ENCODE results near the gene LRRFIP1. TPM values are rescaled to one million over a fixed set of nuclear protein-coding genes. Genes with fewer than 3 reads are reported as not detected.
A peak's percentile ranks its signal among the peaks of the same experiment; 100 is the strongest.

Gene LRRFIP1
- polyA plus RNA-seq, 2 donors = 58.9 to 69.5 TPM

GRCh38 chr2:237617587-237617982 is 9.8 kb upstream of the LRRFIP1 start:
- H3K27me3 ChIP-seq (ENCODE audit: control insufficient read depth in 1 of 2, insufficient read depth in 2 of 2, low read length in 2 of 2) = no peaks in the 10 kb centered on the region
- 63 to 64% methylated on average over 4 of the region's 4 CpGs for WGBS, 2 donors
- peak overlapping the region; percentile 48 to 59 for H3K27ac ChIP-seq (ENCODE audit: low read depth in 2 of 2, low read length in 1 of 2)
- peaks cover 0 to 4% of the 10 kb centered on the region in 2 donors for H3K4me1 ChIP-seq (ENCODE audit: control insufficient read depth in 2 of 2, insufficient read depth in 2 of 2, low read length in 1 of 2)
- H3K4me3 ChIP-seq (ENCODE audit: low read depth in 1 of 2, low read length in 2 of 2) = no peak overlapping the region
- H3K9me3 ChIP-seq (ENCODE audit: control insufficient read depth in 2 of 2, insufficient read depth in 1 of 2, low read depth in 1 of 2, low read length in 1 of 2) = no peaks in the 10 kb centered on the region
- no peaks in the 10 kb centered on the region for H3K36me3 ChIP-seq (ENCODE audit: control insufficient read depth in 2 of 2, insufficient read depth in 2 of 2, low read length in 1 of 2)

- WGBS, 2 donors = 72 to 83% methylated on average over 2 of the region's 2 CpGs
- H3K27me3 ChIP-seq (ENCODE audit: control insufficient read depth in 1 of 2, insufficient read depth in 2 of 2, low read length in 2 of 2) = no peaks in the 10 kb centered on the region
- no peak overlapping the region for H3K27ac ChIP-seq (ENCODE audit: low read depth in 2 of 2, low read length in 1 of 2)
- H3K4me1 ChIP-seq (ENCODE audit: control insufficient read depth in 2 of 2, insufficient read depth in 2 of 2, low read length in 1 of 2) = peaks cover 0 to 4% of the 10 kb centered on the region in 2 donors
- no peak overlapping the region for H3K4me3 ChIP-seq (ENCODE audit: low read depth in 1 of 2, low read length in 2 of 2)
- H3K9me3 ChIP-seq (ENCODE audit: control insufficient read depth in 2 of 2, insufficient read depth in 1 of 2, low read depth in 1 of 2, low read length in 1 of 2) = no peaks in the 10 kb centered on the region
- no peaks in the 10 kb centered on the region for H3K36me3 ChIP-seq (ENCODE audit: control insufficient read depth in 2 of 2, insufficient read depth in 2 of 2, low read length in 1 of 2)
These were observed 8.9 kb upstream of the LRRFIP1 start for GRCh38 chr2:237618449-237618848.

DNA sequence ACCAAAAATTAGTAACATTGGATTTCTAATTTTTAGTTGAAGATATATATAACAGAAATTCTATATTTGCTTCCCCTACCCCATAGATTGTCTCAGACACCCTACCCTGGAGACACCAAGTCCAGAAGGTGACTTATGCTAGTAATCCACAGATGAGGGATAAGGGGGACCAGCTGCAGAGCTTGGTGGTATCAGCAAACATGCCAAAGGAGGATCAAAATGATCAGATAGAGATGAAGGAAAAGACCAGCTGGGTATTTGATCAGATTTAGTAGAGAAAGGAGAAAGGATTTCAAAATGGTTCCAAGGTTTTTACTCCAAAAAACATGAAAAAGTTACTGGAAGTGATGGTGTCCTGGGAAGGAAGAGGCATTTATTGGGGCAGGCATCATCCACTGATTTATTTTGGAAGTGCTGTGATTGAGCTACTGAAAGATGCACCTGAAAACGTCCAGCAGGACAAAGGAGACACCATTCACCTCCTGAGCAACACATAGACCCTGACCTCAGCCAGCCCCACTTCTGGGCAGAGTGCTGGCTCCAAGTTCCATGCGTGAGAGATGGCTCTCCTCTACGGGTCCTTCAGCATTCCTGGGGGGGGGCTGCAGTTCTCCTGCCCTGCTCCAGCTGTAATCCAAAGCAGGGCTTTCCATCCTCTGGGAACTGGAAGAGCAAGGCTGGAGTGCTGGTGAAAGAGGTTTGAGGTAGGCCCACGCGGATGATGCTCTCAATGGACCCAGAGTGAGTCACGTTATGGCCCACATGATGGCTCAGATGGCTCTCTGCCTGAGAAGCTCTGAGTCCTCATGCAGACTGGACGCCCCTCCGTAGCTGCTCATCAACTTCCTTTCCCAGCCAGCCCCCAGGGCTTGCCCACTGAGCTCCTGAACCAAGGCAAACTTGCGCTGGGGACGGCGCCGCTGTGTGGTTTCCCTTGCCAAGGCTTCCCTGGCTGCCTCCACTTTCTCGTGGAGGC is 3.7 kb upstream of the LRRFIP1 start:
- no peak overlapping the region for H3K4me3 ChIP-seq (ENCODE audit: low read depth in 1 of 2, low read length in 2 of 2)
- H3K27ac ChIP-seq (ENCODE audit: low read depth in 2 of 2, low read length in 1 of 2) = no peak overlapping the region
- H3K27me3 ChIP-seq (ENCODE audit: control insufficient read depth in 1 of 2, insufficient read depth in 2 of 2, low read length in 2 of 2) = no peaks in the 10 kb centered on the region
- no peaks in the 10 kb centered on the region for H3K36me3 ChIP-seq (ENCODE audit: control insufficient read depth in 2 of 2, insufficient read depth in 2 of 2, low read length in 1 of 2)
- H3K4me1 ChIP-seq (ENCODE audit: control insufficient read depth in 2 of 2, insufficient read depth in 2 of 2, low read length in 1 of 2) = peaks cover 0 to 5% of the 10 kb centered on the region in 2 donors
- no peaks in the 10 kb centered on the region for H3K9me3 ChIP-seq (ENCODE audit: control insufficient read depth in 2 of 2, insufficient read depth in 1 of 2, low read depth in 1 of 2, low read length in 1 of 2)
- WGBS, 2 donors = 83 to 84% methylated on average over 13 of the region's 13 CpGs

DNA sequence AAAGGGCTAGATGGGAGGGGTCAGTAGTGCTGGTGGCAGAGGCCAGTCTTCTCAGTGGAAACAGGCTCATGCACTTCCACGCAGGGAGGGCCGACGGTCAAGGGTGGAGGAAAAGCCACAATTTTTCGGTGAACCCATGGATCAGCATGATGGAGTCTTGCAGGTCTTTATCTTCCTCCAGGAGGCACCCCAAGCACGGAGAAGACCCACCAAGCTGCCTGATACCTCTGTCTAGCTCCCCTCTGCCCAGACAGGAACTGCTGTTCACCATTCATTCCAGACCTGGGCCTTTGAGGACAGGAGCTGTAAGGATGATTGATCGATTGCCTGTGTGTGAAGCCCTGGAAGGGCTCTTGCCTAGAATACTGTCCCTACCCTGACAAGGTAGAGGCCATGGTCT is 2.8 kb upstream of the LRRFIP1 start:
- Histone ChIP-seq H3K4me3 (ENCODE audit: low read depth in 1 of 2, low read length in 2 of 2) (no peak overlapping the region), H3K27me3 (ENCODE audit: control insufficient read depth in 1 of 2, insufficient read depth in 2 of 2, low read length in 2 of 2) (no peaks in the 10 kb centered on the region), H3K9me3 (ENCODE audit: control insufficient read depth in 2 of 2, insufficient read depth in 1 of 2, low read depth in 1 of 2, low read length in 1 of 2) (no peaks in the 10 kb centered on the region), H3K27ac (ENCODE audit: low read depth in 2 of 2, low read length in 1 of 2) (no peak overlapping the region), H3K36me3 (ENCODE audit: control insufficient read depth in 2 of 2, insufficient read depth in 2 of 2, low read length in 1 of 2) (no peaks in the 10 kb centered on the region), H3K4me1 (ENCODE audit: control insufficient read depth in 2 of 2, insufficient read depth in 2 of 2, low read length in 1 of 2) (peaks cover 0 to 5% of the 10 kb centered on the region in 2 donors)
- WGBS, 2 donors = 90 to 92% methylated on average over 6 of the region's 6 CpGs

- Histone ChIP-seq H3K9me3 (ENCODE audit: control insufficient read depth in 2 of 2, insufficient read depth in 1 of 2, low read depth in 1 of 2, low read length in 1 of 2) (no peaks in the 10 kb centered on the region), H3K4me1 (ENCODE audit: control insufficient read depth in 2 of 2, insufficient read depth in 2 of 2, low read length in 1 of 2) (peaks cover 0 to 5% of the 10 kb centered on the region in 2 donors), H3K27ac (ENCODE audit: low read depth in 2 of 2, low read length in 1 of 2) (peak overlapping the region in 1 of 2 donors; percentile 5), H3K27me3 (ENCODE audit: control insufficient read depth in 1 of 2, insufficient read depth in 2 of 2, low read length in 2 of 2) (no peaks in the 10 kb centered on the region), H3K4me3 (ENCODE audit: low read depth in 1 of 2, low read length in 2 of 2) (no peak overlapping the region), H3K36me3 (ENCODE audit: control insufficient read depth in 2 of 2, insufficient read depth in 2 of 2, low read length in 1 of 2) (no peaks in the 10 kb centered on the region)
- WGBS, 2 donors = 74 to 82% methylated on average over 10 of the region's 10 CpGs
These were observed 2.1 kb upstream of the LRRFIP1 start for GRCh38 chr2:237625216-237625705.

GRCh38 chr2:237625777-237626176 is 1.6 kb upstream of the LRRFIP1 start:
- Histone ChIP-seq H3K27ac (ENCODE audit: low read depth in 2 of 2, low read length in 1 of 2) (peak overlapping the region in 1 of 2 donors; percentile 22), H3K4me3 (ENCODE audit: low read depth in 1 of 2, low read length in 2 of 2) (no peak overlapping the region), H3K36me3 (ENCODE audit: control insufficient read depth in 2 of 2, insufficient read depth in 2 of 2, low read length in 1 of 2) (no peaks in the 10 kb centered on the region), H3K27me3 (ENCODE audit: control insufficient read depth in 1 of 2, insufficient read depth in 2 of 2, low read length in 2 of 2) (no peaks in the 10 kb centered on the region), H3K4me1 (ENCODE audit: control insufficient read depth in 2 of 2, insufficient read depth in 2 of 2, low read length in 1 of 2) (peaks cover 0 to 5% of the 10 kb centered on the region in 2 donors), H3K9me3 (ENCODE audit: control insufficient read depth in 2 of 2, insufficient read depth in 1 of 2, low read depth in 1 of 2, low read length in 1 of 2) (no peaks in the 10 kb centered on the region)
- 48 to 78% methylated on average over 6 of the region's 6 CpGs for WGBS, 2 donors

DNA sequence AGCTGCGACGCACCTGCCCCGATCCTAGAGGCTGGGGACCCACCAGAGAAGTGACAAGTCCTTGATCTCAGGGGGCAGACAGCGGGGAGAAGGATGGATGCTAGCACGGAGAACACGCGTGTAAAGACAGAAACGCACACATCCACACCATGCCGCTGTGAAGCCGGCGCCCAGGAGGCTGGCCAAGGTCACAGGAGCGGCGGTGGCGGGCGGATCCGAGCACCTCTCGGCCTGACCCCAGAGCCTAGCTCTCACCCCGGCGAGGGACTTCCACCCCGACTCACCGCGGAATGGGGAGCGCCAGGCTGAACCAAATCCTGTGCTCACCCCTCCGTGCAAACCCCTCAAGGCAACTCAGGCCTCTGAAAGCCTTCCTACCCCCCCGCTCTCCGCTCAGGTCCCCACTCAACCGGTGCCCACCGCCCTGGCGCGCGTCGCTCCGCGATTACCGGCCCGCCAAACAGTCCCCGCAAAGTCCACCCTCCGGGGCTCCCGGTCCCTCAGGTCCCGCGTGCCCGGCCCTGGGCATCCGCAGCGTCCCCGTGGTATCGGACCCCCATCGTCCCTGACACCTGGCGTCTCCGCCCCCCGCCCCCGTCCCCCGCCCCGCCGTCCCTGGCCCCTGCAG is 460 bp upstream of the LRRFIP1 start:
- 15 to 17% methylated on average over 54 of the region's 54 CpGs for WGBS, 2 donors
- Histone ChIP-seq H3K27me3 (ENCODE audit: control insufficient read depth in 1 of 2, insufficient read depth in 2 of 2, low read length in 2 of 2) (no peaks in the 10 kb centered on the region), H3K4me3 (ENCODE audit: low read depth in 1 of 2, low read length in 2 of 2) (peak overlapping the region; percentile 35 to 50), H3K4me1 (ENCODE audit: control insufficient read depth in 2 of 2, insufficient read depth in 2 of 2, low read length in 1 of 2) (peaks cover 0 to 5% of the 10 kb centered on the region in 2 donors), H3K27ac (ENCODE audit: low read depth in 2 of 2, low read length in 1 of 2) (peak overlapping the region; percentile 18 to 27), H3K36me3 (ENCODE audit: control insufficient read depth in 2 of 2, insufficient read depth in 2 of 2, low read length in 1 of 2) (no peaks in the 10 kb centered on the region), H3K9me3 (ENCODE audit: control insufficient read depth in 2 of 2, insufficient read depth in 1 of 2, low read depth in 1 of 2, low read length in 1 of 2) (no peaks in the 10 kb centered on the region)

DNA sequence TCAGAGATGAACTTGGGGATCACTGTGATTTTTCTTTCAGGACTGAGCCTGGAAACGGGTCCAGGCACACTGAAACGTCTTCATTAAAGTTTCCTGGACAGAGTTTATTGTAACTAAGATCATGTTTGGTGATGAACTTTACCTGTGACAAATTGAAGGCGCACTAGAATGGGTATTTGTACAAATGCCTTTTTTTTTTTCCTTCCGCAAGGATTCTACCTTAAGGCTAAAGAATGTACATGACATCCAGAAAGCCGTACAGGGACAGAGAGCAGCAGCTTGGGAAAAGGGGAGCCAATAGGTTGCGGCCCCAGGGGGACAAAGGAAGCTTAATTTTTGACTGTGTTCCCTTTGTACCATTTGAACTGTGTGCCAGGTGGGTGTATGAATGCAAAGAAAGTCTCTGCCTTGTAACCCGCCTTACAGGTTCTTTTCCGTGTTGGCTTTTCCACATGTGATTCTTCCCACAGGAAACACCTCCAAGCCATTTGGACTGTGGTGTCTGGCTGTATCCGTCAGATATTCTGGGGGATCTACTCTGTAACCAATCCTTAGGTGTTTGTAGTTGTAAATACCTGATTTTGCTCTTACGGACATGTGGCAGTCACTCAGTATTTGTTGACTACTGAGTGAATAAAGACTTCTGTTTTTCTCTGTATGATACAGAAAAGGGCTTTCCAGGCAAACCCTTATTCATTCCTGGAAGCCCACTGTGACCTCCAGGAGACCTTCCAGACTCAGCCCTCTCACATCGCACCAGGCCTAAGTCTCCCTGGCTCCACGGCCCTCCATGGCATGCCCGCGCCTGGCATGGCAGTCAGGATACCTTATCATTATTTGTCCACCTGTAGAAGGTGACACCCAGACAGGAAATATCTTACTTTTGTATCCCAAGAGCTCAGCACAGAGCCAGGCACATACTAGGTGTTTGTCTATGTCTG is 1.1 kb downstream of the LRRFIP1 start:
- Histone ChIP-seq H3K4me1 (ENCODE audit: control insufficient read depth in 2 of 2, insufficient read depth in 2 of 2, low read length in 1 of 2) (peaks cover 0 to 5% of the 10 kb centered on the region in 2 donors), H3K36me3 (ENCODE audit: control insufficient read depth in 2 of 2, insufficient read depth in 2 of 2, low read length in 1 of 2) (no peaks in the 10 kb centered on the region), H3K27me3 (ENCODE audit: control insufficient read depth in 1 of 2, insufficient read depth in 2 of 2, low read length in 2 of 2) (no peaks in the 10 kb centered on the region), H3K27ac (ENCODE audit: low read depth in 2 of 2, low read length in 1 of 2) (no peak overlapping the region), H3K9me3 (ENCODE audit: control insufficient read depth in 2 of 2, insufficient read depth in 1 of 2, low read depth in 1 of 2, low read length in 1 of 2) (no peaks in the 10 kb centered on the region), H3K4me3 (ENCODE audit: low read depth in 1 of 2, low read length in 2 of 2) (peak overlapping the region; percentile 50 to 53)
- WGBS, 2 donors = 51 to 54% methylated on average over 14 of the region's 14 CpGs

DNA sequence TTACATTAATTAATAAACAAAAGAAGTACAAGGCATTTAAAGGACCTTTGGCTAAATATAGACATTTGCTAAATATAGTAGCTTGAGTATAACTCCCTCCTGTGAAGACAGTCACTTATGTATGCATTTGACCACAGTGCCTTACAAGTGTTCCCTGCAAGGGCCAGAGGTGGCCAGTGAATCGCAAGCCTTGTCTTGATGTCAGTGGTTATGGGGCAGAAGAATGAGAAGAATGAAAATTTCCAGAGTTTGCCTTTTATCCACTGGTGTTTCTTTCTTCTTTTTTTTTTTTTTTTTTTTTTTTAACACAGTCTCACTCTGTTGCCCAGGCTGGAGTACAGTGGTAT is 1.8 kb downstream of the LRRFIP1 start:
- Histone ChIP-seq H3K9me3 (ENCODE audit: control insufficient read depth in 2 of 2, insufficient read depth in 1 of 2, low read depth in 1 of 2, low read length in 1 of 2) (no peaks in the 10 kb centered on the region), H3K27me3 (ENCODE audit: control insufficient read depth in 1 of 2, insufficient read depth in 2 of 2, low read length in 2 of 2) (no peaks in the 10 kb centered on the region), H3K4me3 (ENCODE audit: low read depth in 1 of 2, low read length in 2 of 2) (no peak overlapping the region), H3K27ac (ENCODE audit: low read depth in 2 of 2, low read length in 1 of 2) (no peak overlapping the region), H3K36me3 (ENCODE audit: control insufficient read depth in 2 of 2, insufficient read depth in 2 of 2, low read length in 1 of 2) (no peaks in the 10 kb centered on the region), H3K4me1 (ENCODE audit: control insufficient read depth in 2 of 2, insufficient read depth in 2 of 2, low read length in 1 of 2) (peaks cover 0 to 5% of the 10 kb centered on the region in 2 donors)
- WGBS, 2 donors = 87 to 92% methylated on average over 1 of the region's 1 CpG
